H7 (cell line): ENCODE results near the gene ERCC1. TPM values are rescaled to one million over a fixed set of nuclear protein-coding genes. Genes with fewer than 3 reads are reported as not detected.
"Not testable (repeated sequence)": the region's sequence is repeated elsewhere in the genome, so short reads cannot be mapped to it uniquely, and the experiment has no call there.

Experiments
- DNase-seq: peaks from one replicate; pipeline ENCODE4 v3.0.0; 2012
- H3K27me3 ChIP-seq: 2 replicates; pipeline ENCODE4 v1.6.0; 2011; ENCODE audit warnings: mild to moderate bottlenecking, low read length; ENCODE audit not compliant: control insufficient read depth, insufficient read depth
- H3K36me3 ChIP-seq: replicated peaks from 2 replicates; pipeline ENCODE4 v1.5.1; 2011; ENCODE audit warnings: low read length; ENCODE audit not compliant: control insufficient read depth, insufficient read depth
- H3K4me3 ChIP-seq: 2 replicates; pipeline ENCODE4 v1.5.1; 2011; ENCODE audit warnings: low read depth, mild to moderate bottlenecking, control low read depth, low read length, moderate library complexity; ENCODE audit not compliant: insufficient read depth
- total RNA-seq: library from RNA; depleted of rRNA; stranded (reverse); fragments of >200 nt; shearing (Covaris generic); gene quantifications from 2 replicates; pipeline ENCODE4 v1.2.3, GENCODE V29; 2014

Gene ERCC1
- total RNA-seq, 1 experiment from 2014 or later = 68.5 TPM

GRCh38 chr19:45408830-45409556, 14.7 kb downstream of the ERCC1 start:
- DNase-seq = peak; percentile 26
- H3K4me3 ChIP-seq = no peak overlapping the region
- no peaks in the 10 kb centered on the region for H3K27me3 ChIP-seq
- H3K36me3 ChIP-seq = peaks cover 6% of the 10 kb centered on the region

GRCh38 chr19:45408121-45408520, 15.6 kb downstream of the ERCC1 start:
- DNase-seq = peak; percentile 10
- H3K4me3 ChIP-seq = no peak overlapping the region
- peaks cover 4% of the 10 kb centered on the region for H3K36me3 ChIP-seq
- H3K27me3 ChIP-seq = no peaks in the 10 kb centered on the region

GRCh38 chr19:45407585-45407984, 16.1 kb downstream of the ERCC1 start:
- H3K36me3 ChIP-seq, H3K27me3 ChIP-seq, DNase-seq: not testable (repeated sequence)
- H3K4me3 ChIP-seq = peak overlapping the region; percentile 76; the same call in 1 of the 2 replicates

GRCh38 chr19:45407091-45407375, 16.7 kb downstream of the ERCC1 start:
- DNase-seq = no peak
- peaks cover 3% of the 10 kb centered on the region for H3K36me3 ChIP-seq
- peak overlapping the region; percentile 76 for H3K4me3 ChIP-seq
- H3K27me3 ChIP-seq = no peaks in the 10 kb centered on the region

- H3K4me3 ChIP-seq = peak within 1 kb of the TSS; percentile 76
- peaks cover 3% of the 10 kb centered on the region for H3K36me3 ChIP-seq
- H3K27me3 ChIP-seq = no peaks in the 10 kb centered on the region
- peak; percentile 95 for DNase-seq
These were observed 17.3 kb downstream of the ERCC1 start, which contains the start of gene POLR1G for GRCh38 chr19:45406226-45407090. POLR1G (plus strand) TSS chr19:45406644; CDS start chr19:45406697, 53 bp downstream.

- no peaks in the 10 kb centered on the region for H3K27me3 ChIP-seq
- H3K4me3 ChIP-seq = peak overlapping the region; percentile 76
- peaks cover 1% of the 10 kb centered on the region for H3K36me3 ChIP-seq
- peak; percentile 94 for DNase-seq
These were observed 18.1 kb downstream of the ERCC1 start for GRCh38 chr19:45405435-45406225.

- H3K36me3 ChIP-seq = peaks cover 1% of the 10 kb centered on the region
- peak; percentile 97 for DNase-seq
- no peaks in the 10 kb centered on the region for H3K27me3 ChIP-seq
- peak within 1 kb of the TSS; percentile 76 for H3K4me3 ChIP-seq
These were observed 18.9 kb downstream of the ERCC1 start, which contains the start of gene PPP1R13L for GRCh38 chr19:45404557-45405434. PPP1R13L (minus strand) TSS chr19:45405069; CDS start chr19:45398318, 6,751 bp downstream.

GRCh38 chr19:45403781-45404556, 19.7 kb downstream of the ERCC1 start:
- Histone ChIP-seq H3K36me3 (peaks cover 1% of the 10 kb centered on the region), H3K4me3 (peak overlapping the region; percentile 76), H3K27me3 (no peaks in the 10 kb centered on the region)
- peak; percentile 88 for DNase-seq

- H3K36me3 ChIP-seq = no peaks in the 10 kb centered on the region
- H3K4me3 ChIP-seq = no peak overlapping the region
- DNase-seq = peak; percentile 29
- H3K27me3 ChIP-seq = no peaks in the 10 kb centered on the region
These were observed 20.4 kb downstream of the ERCC1 start for GRCh38 chr19:45403272-45403671.

GRCh38 chr19:45402298-45403061, 21.2 kb downstream of the ERCC1 start:
- peak overlapping the region; percentile 42 for H3K4me3 ChIP-seq
- H3K36me3 ChIP-seq = no peaks in the 10 kb centered on the region
- H3K27me3 ChIP-seq = peaks cover 6% of the 10 kb centered on the region
- DNase-seq = peak; percentile 95

GRCh38 chr19:45401815-45402214, 21.9 kb downstream of the ERCC1 start:
- no peak overlapping the region for H3K4me3 ChIP-seq
- peaks cover 11% of the 10 kb centered on the region for H3K27me3 ChIP-seq
- no peaks in the 10 kb centered on the region for H3K36me3 ChIP-seq
- no peak for DNase-seq

- H3K36me3 ChIP-seq = no peaks in the 10 kb centered on the region
- peaks cover 22% of the 10 kb centered on the region for H3K27me3 ChIP-seq
- DNase-seq = peak; percentile 25
- H3K4me3 ChIP-seq = no peak overlapping the region
These were observed 23.5 kb downstream of the ERCC1 start for GRCh38 chr19:45400192-45400591.
